ENCODE data around the gene MOV10L1. TPM values are rescaled to one million over a fixed set of nuclear protein-coding genes. Genes with fewer than 3 reads are reported as not detected.

MOV10L1 gene
- total RNA-seq, 1 donor from 2014 or later = 1.6 TPM

- intact Hi-C loops (cut with DNase I) = no loop called here
- DNase-seq (ENCODE audit: low spot score) = no peak
- no peak for ATAC-seq
These were observed 116.2 kb downstream of the MOV10L1 start for GRCh38 chr22:50205781-50206569.

GRCh38 chr22:50206599-50206998 is 116.8 kb downstream of the MOV10L1 start:
- intact Hi-C loops (cut with DNase I) = no loop called here
- peak; percentile 57 for ATAC-seq
- no peak for DNase-seq (ENCODE audit: low spot score)

DNA sequence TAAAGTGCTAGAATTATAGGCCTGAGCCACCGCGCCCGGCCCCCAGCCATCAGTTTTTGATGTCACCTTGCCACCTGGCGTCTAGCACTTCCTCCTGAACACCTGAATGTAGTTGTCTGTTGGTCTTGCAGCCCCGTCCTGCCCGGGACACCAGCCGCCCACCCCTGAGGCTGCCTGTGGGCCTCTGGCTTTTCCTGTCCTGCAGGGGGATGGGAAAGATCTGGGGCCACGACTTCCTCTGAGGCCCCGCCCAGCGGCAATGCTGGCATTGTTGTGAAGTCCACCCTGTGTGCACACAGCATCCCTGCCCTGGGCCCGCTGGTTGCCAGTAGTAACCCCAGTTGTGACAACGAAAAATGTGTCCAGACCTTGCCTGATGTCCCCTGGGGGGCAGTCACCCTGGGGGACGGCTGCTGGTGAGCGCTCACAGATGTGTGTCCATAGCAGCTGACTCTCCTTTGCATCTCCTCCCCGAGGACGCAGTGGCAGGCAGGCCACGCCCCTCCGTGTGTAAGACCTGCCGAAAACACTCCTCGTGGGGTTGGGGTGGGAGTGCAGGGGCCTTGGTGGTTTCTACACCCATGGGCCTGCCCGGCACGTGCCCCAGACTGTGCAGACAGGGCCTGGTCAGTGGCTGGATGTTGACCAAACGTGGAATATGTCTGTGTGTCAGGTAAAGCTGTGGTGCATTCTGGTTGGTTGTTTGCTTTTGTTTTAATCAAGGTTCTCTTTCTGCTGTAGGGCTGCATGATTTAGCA is 117.8 kb downstream of the MOV10L1 start:
- ATAC-seq (no peak), DNase-seq (ENCODE audit: low spot score) (no peak)
- intact Hi-C loops (cut with DNase I) = no loop called here

- ATAC-seq (no peak), DNase-seq (ENCODE audit: low spot score) (no peak)
- intact Hi-C loops (cut with DNase I) = no loop called here
These were observed 118.7 kb downstream of the MOV10L1 start for GRCh38 chr22:50208430-50208938.

- ATAC-seq = peak; percentile 19
- peak; percentile 57 for DNase-seq (ENCODE audit: low spot score)
- intact Hi-C loops (cut with DNase I) = no loop called here
These were observed 119.4 kb downstream of the MOV10L1 start for GRCh38 chr22:50208939-50209892.

- intact Hi-C loops (cut with DNase I) = no loop called here
- peak; percentile 46 for ATAC-seq
- DNase-seq (ENCODE audit: low spot score) = peak; percentile 85
These were observed 120.1 kb downstream of the MOV10L1 start for GRCh38 chr22:50209893-50210292.

GRCh38 chr22:50210378-50211139 is 120.8 kb downstream of the MOV10L1 start:
- ATAC-seq (no peak), DNase-seq (ENCODE audit: low spot score) (peak; percentile 61)
- intact Hi-C loops (cut with DNase I) = no loop called here

DNA sequence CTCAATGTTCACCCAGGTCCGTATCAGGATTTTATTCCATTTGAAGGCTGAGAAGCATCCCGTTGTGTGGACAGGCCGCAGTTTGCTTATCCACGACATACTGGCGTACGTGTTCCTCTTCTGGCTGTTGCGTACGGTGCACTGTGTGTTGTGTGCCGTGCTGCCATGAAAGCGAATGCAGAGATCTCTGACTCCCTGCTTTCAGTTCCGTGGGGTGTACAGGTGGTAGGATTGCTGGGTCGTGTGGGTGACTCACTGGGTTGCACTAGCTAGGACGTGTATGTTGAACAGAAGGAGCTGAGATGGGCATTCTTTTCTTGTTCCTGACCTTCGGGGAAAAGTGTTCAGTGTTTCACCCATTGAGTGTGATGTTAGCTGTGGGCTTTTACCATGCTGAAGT is 121.3 kb downstream of the MOV10L1 start:
- ATAC-seq (no peak), DNase-seq (ENCODE audit: low spot score) (no peak)
- intact Hi-C loops (cut with DNase I) = no loop called here

Other genes with a start within 250 kb of the MOV10L1 start
- gene ZBED4, start 236.2 kb upstream of the MOV10L1 start, total RNA-seq = 8.0 TPM
- gene ALG12, start 171.6 kb upstream of the MOV10L1 start, total RNA-seq = 13.6 TPM
- gene CRELD2, start 171.4 kb upstream of the MOV10L1 start, total RNA-seq = 35.8 TPM
- gene PIM3, start 129.2 kb upstream of the MOV10L1 start, total RNA-seq = 62.2 TPM
- not detected for gene IL17REL, start 77.2 kb upstream of the MOV10L1 start, total RNA-seq
- not detected for gene TTLL8, start 31.7 kb upstream of the MOV10L1 start, total RNA-seq
- gene MLC1, start 4.6 kb upstream of the MOV10L1 start, total RNA-seq = 0.45 TPM
- gene PANX2, start 80.7 kb downstream of the MOV10L1 start, total RNA-seq = 0.76 TPM
- gene TRABD, start 95.9 kb downstream of the MOV10L1 start, total RNA-seq = 22.8 TPM
- 22.6 TPM for gene SELENOO, start 111.0 kb downstream of the MOV10L1 start, total RNA-seq
- gene TUBGCP6, start 155.0 kb downstream of the MOV10L1 start, total RNA-seq = 47.6 TPM
- gene HDAC10, start 161.3 kb downstream of the MOV10L1 start, total RNA-seq = 32.4 TPM
- gene MAPK12, start 171.7 kb downstream of the MOV10L1 start, total RNA-seq = 17.8 TPM
- gene MAPK11, start 180.4 kb downstream of the MOV10L1 start, total RNA-seq = 20.4 TPM
- 160 TPM for gene PLXNB2, start 217.6 kb downstream of the MOV10L1 start, total RNA-seq
- gene DENND6B, start 237.0 kb downstream of the MOV10L1 start, total RNA-seq = 14.0 TPM